SIG-M5 treated with dmso at 0.1 percent for 504 hours (cell line): Measurements from ENCODE around the gene ADM2.

ENCODE experiments used
- DNase-seq: peaks from one replicate; lab custom pipeline; 2025; ENCODE audit not compliant: unreplicated experiment; lab: John Stamatoyannopoulos, UW

The ADM2 gene

DNA sequence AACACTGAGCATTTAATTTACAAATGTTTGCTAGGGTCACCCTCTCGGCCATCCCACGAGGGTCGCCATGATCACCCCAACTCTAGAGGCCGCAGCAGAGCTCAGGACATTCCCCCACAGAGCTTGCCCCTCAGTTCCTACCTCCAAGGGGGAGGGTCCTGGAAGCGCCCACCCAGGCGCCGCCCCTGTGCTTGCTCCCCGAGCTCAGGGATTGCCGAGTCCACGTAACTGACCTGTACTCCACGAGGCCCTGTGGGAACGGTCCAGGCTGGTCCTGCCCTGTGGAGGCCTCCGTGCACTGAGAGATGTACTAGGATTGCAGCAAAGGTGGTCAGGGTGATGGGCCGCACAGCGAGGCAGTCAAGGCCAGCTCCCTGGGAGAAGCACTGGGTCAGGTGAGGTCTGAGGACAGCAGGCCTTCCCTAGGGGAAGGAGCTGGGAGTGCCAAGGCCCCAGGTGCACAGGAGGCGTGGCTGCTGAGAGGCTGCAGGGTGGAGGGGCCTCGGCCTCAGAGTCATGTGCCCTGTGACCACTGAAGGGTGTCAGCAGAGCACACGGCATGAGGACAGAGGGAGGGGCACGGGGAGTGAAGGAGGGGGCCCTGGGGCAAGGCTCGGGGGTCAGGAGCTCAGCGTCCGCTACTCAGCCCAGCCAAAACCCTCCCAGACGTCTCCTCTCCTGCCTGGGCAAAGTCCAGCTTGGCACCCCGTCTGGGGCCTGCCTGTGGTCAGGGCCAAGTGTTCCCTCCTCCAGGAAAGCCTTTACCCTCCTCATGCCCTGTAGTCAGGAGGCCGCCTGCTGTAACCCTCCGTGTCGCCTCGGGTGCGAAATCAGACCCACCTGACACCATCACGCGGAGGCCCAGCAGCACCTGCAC, 2.9 kb downstream of the ADM2 start:
- DNase-seq: no peak

DNA sequence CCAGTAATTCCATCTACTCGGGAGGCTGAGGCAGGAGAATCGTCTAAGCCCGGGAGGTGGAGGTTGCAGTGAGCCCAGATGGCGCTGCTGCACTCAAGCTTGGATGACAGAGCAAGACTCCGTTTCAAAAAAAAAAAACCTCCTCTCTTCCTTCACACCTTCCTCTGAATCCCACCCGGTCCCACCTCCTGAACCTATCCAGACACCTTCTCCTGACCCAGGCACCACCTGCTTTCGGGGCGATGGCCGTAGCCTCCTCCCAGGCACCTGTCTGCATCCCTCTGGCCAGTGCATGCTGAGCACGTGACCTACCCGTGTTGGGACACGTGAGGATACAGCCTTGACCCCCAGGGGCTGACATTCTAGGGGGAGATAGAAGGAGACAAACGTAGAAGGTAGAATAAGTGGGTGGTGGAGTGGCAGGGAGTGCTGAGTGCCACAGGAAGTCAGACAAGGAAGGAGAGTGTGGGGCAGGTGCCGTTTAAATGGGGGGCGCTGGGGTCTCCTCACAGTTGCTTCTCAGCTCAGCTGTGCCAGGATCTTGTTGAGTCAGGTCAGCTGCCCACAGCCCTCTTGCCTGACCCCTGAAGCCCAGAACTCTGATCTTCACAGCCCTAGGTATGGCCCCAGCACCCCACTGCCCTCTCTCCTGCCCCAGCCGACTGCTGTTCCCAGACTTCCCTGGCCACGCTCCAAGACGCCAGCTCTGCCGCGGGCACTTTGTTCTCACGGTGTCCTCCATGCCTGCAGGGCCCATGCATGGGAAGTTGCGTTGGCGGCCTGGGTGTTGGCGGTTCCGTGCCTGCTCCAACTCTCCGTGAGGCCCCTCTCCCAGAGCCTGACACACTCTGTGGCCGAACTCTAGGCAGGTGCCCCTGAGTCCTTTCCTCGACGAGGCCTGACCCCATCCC, 4.1 kb downstream of the ADM2 start:
- no peak for DNase-seq

DNA sequence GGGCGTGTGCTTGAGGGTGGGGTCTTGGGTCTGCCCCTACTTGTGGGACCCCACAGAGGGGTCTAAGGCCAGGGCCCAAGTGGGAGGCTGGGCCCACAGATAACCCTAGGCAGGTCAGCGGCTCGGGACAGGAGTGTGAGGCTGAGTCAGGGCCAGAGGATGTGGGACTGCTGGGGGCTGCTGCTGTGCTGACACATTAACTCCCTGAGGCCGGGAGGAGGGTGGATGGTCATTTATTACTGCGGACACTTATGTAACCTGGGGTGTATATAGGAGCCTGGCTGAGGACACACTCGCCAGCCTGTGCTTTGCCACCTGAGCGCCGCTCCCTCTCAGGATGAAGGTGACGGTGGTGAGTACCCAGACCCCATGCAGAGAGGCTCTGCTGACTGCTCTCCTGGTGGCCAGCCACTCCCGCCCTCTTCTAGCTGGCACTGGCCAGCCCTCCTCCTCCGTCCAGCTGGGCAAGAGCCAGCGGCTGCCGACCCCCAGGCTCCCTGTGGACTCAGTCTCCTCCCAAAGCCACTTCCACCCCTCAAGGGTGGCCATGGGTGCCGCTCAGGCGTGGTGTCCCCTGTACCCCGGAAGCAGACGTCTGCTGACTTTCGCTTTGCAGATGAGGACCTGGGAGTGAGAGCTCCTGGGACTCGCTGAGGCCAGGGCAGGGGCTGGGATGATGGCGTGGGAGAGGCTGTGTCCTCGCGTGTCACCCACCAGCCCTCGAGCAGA, 5.4 kb downstream of the ADM2 start, which contains the start of gene MIOX:
Gene MIOX (plus strand): TSS at position 299 of the 729 bp plus-strand sequence. CDS start 39 bp downstream, at position 338.
- DNase-seq: no peak

DNA sequence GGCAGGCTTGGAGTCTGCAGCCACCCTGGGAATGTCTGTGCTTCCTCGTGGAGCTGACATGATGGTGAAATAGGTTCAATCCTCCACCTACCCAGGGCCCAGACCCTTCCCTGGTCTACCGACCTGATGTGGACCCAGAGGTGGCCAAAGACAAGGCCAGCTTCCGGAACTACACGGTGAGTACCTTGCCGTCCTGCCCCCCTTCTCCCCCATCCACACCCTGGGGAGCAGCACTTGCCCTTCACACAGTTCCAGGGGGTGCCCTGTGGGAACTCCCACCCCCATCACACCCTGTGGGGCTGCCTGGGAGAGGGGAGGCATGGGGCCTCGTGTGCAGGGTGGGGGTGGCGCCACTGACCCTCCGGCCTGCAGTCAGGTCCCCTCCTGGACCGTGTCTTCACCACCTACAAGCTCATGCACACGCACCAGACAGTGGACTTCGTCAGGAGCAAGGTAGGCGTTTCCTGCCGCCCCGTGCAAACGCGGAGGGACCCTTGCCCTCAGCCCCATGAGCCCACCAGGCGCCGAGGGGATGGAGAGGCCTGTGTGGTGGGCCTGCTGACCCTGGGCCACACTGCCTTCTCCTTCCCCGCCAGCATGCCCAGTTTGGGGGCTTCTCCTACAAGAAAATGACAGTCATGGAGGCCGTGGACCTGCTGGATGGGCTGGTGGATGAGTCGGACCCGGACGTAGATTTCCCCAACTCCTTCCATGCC, 6.1 kb downstream of the ADM2 start:
- no peak for DNase-seq

DNA sequence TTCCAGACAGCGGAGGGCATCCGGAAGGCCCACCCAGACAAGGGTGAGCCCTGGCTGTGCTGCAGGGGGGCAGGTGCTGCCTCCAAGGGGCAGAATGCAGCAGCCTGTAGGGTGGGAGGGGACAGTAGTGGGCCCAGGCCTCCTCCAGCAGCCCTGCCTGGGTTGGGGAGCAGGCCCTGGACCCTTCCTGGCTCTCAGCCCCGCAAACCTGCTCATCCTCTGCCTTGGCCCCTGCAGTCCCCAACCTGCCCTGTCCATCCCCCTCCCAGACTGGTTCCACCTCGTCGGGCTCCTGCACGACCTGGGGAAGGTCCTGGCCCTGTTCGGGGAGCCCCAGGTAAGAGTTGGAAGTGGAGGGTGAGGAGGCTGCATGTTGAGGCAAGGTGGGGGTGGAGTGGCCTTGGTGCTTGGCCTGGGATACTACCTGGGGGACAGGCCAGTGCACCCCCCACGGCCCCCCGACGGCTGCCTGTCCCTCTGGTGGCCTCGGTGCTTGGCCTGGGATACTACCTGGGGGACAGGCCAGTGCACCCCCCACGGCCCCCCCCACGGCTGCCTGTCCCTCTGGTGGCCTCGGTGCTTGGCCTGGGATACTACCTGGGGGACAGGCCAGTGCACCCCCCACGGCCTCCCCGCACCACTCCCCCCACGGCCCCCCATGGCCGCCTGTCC, 6.8 kb downstream of the ADM2 start:
- DNase-seq: no peak

DNA sequence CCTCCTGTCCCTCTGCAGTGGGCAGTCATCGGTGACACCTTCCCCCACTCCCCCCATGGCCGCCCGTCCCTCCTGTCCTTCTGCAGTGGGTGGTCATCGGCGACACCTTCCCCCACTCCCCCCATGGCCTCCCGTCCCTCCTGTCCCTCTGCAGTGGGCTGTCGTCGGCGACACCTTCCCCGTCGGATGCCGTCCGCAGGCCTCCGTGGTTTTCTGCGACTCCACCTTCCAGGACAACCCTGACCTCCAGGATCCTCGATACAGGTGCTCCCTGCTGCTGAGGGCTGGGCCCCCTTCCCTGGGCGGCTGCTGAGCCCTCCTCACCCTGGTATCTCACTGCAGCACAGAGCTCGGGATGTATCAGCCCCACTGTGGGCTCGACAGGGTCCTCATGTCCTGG, 7.5 kb downstream of the ADM2 start:
- no peak for DNase-seq

DNA sequence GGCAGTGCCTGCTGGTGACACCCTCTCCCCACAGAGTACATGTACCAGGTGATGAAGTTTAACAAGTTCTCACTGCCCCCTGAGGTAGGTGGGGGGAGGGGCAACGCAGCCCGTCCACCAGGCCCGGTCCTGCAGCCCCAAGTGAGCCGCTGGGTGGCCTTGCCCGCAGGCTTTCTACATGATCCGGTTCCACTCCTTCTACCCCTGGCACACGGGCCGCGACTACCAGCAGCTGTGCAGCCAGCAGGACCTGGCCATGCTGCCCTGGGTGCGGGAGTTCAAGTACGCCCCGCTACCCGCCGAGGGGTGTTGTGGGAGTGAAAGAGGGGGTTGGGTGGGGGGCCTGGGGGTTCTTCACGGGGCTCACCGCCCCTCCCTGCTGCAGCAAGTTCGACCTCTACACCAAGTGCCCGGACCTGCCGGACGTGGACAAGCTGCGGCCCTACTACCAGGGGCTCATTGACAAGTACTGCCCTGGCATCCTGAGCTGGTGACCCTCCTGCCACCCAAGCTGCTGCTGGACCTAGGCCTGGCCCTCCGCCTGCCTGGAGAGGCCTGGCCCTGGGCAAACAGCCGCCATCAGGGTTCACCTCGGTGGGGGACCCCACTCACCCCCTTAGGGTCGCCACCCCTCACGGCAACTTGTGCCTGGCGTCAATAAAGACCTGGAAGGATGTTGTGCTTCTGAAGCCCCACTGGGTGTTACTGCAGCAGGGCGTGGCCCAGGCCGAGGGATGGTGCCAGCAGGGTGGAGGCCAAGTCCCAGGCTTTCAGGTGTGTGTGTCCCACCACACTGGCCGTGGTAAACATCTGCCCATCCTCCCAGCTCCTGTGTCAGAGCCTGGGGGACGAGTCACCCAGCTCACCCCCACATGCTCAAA, 8.3 kb downstream of the ADM2 start:
- no peak for DNase-seq

DNA sequence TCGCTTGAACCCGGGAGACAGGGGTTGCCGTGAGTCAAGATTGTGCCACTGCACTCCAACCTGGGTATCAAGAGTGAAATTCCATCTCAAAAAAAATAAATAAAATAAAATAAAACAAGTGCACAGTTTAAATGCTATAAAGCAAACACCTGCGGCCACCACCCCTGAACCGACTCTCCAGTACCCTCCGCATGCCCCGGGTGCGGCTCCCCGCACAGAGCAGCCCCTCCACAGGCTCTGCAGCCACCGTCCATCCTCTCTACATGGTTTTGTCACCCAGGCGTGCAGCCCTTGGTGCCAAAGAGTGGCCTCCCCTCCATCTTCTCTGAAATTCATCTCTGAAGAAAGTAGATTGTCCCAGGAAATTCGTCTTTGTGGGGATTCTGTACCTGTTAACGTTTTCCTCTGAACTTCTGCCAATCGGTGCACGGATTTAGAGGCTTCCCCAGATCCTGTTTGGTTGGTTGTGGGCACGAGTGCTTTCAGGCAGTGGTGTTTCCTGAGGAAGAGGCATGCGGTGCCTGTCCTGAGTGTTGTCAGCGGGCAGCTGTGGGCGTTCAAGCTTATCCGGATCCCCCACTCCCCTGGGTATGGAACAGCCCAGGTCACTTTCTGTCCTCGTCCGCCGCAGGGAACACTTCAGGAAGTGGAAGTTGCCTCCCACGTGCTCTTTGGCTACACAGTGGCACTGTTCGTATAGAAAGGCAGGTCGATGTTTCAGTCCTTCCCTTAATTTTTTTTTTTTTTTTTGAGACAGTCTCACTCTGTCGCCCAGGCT, 9.4 kb downstream of the ADM2 start:
- DNase-seq: no peak

DNA sequence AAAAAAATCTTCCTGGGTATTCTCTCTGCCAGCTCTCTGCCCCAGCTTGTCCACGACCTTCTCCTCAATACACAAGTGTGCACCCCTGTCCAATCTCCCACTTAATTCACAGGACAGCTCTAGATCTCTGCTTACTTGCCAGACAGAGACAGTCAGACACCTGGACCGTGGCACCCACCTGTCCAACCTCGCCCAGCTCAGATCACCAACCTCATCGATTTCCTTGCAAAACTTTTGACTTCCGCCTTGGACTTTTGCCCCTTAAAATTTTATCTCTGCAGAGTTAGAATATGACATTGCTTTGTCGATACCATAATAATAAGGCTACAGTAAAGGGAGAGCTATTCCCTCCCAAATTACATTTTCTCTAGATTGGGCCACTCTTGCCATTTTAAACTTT, 15.8 kb downstream of the ADM2 start:
- DNase-seq: no peak

DNA sequence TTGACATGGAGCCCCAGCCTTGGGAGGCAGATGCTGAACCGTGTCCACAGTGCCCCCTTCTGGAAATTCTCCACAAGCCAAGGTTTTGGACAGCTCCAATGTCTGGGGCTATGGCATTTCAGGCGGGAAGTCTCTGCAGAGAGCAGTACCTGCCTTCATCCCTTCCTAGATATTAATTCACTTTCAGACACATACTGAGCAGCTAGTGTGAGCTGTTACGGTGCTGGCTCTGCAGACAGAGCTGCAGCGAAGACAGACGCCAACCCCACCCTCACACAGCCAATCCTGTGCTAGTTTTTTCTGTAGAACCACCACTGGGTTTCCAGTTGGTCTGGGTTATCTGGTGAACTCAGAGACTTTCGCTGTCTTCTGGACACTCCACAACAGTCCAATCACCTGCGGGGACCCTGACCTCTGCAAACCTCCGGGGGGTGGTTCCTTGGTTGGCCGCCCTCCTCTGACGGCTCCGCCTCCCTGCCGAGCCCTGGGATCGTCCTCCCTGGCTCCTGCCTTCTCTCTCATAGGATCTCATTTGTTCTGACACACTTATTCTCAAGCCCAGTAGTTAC, 17.1 kb downstream of the ADM2 start:
- DNase-seq: peak; percentile 64

DNA sequence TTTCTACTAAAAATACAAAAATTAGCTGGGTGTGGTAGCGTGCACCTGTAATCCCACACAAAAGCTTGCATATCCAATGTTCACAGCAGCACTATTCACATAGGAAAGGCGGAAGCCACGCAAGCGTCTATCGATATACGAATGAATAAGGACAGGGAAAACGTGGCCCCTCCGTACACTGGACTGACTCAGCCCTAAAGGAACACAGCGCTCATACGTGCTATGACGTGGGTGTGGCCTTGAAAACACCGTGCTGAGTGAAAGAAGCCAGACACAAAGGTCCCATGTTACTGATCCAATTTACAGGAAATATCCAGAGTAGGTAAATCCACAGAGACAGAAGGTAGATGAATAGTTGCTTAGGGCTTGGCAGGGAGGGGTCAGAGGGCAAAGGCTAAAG, 19.1 kb downstream of the ADM2 start:
- DNase-seq: no peak

DNA sequence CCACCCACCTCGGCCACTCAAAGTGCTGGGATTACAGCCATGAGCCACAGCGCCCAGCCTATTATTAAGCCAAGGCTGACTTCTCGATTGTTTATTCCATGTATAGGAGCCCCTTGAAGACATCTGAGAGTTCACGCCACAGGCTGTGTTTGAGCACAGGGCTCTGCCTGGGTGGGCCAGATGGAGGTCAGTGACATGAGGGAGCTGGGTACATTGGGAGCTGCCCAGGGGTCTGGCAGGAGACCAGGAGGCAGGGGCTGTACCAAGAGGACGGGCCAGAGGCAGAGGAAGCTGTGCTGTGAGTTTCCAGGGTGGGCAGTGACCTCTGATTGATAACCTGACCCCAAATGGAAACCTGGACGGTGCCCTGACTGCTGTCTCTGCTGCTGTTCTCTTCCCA, 20.8 kb downstream of the ADM2 start:
- no peak for DNase-seq

DNA sequence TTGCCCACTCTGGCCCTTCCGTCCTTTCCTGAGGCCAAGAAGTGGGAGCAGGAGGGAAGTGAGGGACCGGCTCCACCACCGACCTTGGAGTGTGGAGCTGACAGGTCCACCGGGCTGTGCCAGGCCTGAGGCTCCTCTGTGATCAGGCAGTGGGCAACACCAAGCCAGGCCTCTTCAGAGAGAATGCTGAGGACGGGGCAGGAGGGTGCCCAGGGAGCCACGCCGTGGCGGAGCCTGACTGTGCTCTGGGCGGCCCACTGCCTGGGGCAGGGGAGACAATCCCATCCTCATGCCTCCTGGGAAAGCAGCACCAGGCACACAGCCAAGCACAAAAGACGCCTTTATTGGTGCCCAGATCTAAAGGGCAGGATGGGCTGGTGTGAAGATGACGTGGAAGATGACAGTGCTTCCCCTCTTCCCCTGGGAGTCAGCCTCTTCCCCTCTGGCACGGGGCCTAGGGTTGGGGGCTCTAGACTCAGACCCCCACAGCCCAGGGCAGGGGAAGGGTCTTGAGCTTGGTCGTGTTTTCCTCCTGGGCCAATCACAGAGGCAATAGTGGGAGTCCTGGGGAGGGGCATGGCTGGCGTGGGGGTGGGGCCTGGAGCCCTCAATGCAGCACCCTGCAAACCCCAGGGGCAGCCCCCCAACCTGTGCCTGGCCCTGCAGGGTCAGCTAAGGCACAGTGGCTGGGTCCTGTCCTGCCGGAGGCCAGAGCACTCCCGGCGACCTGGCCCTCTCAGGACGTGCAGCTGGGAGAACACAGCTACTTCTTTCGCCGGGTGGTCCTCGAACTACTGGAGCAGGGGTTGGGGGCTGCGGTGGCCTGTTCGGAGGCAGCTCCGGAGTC, 21.5 kb downstream of the ADM2 start:
- no peak for DNase-seq

DNA sequence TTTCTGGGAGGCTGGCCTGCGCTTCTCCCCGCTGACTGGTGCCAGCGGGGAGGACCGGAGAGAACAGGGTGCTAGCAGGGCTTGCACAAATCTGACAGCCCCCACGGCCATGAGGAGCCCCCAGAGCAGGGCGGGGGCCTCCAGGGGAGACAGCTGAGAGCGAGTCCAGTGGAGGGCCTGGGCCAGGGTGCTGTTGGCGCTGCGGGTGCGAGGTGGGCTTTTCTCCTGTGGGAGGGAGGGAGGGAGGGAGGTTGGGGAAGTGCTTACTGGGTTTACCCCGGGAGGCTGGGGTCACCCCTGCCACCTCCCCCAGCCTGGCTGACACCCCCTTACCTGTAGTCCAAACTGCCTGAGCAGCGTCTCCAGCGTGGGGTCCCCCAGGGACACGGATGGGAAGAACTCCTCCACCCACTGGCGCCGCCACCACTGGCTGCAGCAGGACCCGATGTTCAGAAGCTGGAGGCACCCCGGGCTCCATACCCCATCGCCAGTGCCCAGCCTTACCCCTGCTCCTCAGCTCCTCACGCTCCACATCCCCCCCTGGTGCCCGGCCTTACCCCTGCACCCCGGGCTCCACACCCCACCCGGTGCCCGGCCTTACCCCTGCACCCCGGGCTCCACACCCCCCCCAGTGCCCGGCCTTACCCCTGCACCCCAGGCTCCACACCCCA, 22.3 kb downstream of the ADM2 start:
- no peak for DNase-seq

DNA sequence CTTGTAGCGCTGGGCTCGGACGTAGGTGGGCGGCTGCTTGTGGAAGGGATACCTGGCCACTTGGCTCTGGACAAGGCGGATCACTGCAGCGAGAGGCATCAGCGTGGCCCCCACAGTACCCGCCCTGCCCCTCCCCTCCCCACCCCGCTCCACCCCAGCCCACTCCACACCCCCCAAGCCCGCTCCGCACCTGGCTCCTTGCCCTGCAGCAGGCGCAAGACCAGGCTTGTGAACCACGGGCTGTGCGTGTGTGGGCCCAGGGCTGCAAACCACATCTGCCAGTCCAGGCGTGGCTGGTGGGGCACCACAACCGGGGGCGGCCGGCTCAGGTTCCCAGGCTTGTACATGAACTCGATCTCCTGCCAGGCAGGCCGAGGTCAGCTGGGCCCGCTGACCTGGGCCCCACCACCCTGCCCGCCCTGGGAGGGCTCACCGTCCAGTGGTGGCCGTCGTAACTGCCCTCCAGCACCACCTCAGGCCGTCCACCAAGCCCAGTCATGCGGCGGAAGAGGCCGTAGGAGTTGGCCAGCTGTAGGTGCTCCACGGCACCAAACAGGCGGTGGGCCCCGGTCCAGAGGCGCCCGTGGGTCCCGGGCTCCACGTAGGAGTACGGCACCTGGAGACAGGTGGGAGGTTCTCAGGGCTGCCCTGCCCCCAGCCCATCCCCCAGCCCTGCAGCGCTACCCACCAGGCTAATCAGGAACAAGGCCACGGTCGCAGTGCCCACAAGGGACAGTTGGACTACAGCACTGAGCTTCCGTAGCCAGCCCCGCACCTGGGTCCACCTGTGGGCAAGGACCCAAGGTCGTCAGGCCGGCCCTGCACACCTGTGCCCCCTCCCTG, 23.2 kb downstream of the ADM2 start:
- no peak for DNase-seq
